NB4 (cell line): ENCODE measurements around the gene DIS3L2.

Experiments
- MAX ChIP-seq: IDR thresholded peaks from 2 replicates; pipeline ENCODE4 v1.6.1; 2011; ENCODE audit warnings: low read depth, low read length
- MYC ChIP-seq: IDR thresholded peaks from 2 replicates; pipeline ENCODE4 v1.6.1; 2011; ENCODE audit warnings: low read depth, low read length
- POLR2A ChIP-seq: IDR thresholded peaks from 2 replicates; pipeline ENCODE4 v1.6.1; 2011; ENCODE audit warnings: mild to moderate bottlenecking; ENCODE audit not compliant: insufficient read length; ENCODE audit errors: extremely low read depth
- TF ChIP-seq, protein P1 (sequence below): IDR thresholded peaks from one replicate; pipeline ENCODE4 v1.5.1; 2012; ENCODE audit warnings: low read depth, low read length

GRCh38 chr2:232338759-232339106 lies 377.2 kb downstream of the DIS3L2 start:
- TF ChIP-seq POLR2A (no peak), MAX (no peak), MYC (no peak)
- TF ChIP-seq, protein P1, sequence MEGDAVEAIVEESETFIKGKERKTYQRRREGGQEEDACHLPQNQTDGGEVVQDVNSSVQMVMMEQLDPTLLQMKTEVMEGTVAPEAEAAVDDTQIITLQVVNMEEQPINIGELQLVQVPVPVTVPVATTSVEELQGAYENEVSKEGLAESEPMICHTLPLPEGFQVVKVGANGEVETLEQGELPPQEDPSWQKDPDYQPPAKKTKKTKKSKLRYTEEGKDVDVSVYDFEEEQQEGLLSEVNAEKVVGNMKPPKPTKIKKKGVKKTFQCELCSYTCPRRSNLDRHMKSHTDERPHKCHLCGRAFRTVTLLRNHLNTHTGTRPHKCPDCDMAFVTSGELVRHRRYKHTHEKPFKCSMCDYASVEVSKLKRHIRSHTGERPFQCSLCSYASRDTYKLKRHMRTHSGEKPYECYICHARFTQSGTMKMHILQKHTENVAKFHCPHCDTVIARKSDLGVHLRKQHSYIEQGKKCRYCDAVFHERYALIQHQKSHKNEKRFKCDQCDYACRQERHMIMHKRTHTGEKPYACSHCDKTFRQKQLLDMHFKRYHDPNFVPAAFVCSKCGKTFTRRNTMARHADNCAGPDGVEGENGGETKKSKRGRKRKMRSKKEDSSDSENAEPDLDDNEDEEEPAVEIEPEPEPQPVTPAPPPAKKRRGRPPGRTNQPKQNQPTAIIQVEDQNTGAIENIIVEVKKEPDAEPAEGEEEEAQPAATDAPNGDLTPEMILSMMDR = no peak
